Mesenchymal stem cell (in vitro differentiated cells and primary cell): ENCODE results near the gene RUSC2.
A peak's percentile ranks its signal among the peaks of the same experiment; 100 is the strongest.
"Not testable (repeated sequence)": the region's sequence is repeated elsewhere in the genome, so short reads cannot be mapped to it uniquely, and the experiment has no call there.

Source experiments
- DNase-seq: peaks from one replicate; pipeline ENCODE4 v3.0.0-alpha.2; 2013
- H2AFZ ChIP-seq: one replicate; pipeline ENCODE4 v1.6.1; 2013; ENCODE audit warnings: low read depth, mild to moderate bottlenecking, control low read depth, inconsistent platforms, low read length, moderate library complexity
- H2AK5ac ChIP-seq: 2 replicates; pipeline ENCODE4 v1.6.1; 2013; ENCODE audit warnings: low read length, moderate library complexity, mild to moderate bottlenecking, inconsistent platforms; ENCODE audit not compliant: severe bottlenecking
- H2BK120ac ChIP-seq: one replicate; pipeline ENCODE4 v1.6.1; 2013; ENCODE audit warnings: low read depth, mild to moderate bottlenecking, inconsistent platforms, low read length, moderate library complexity
- H2BK12ac ChIP-seq, 2 experiments: one replicate each; pipeline ENCODE4 v1.6.1; 2013; ENCODE audit warnings: inconsistent platforms in 2 of 2, low read length in 2 of 2, mild to moderate bottlenecking in 2 of 2, moderate library complexity in 2 of 2, control low read depth in 1 of 2
- H2BK15ac ChIP-seq: one replicate; pipeline ENCODE4 v1.6.1; 2013; ENCODE audit warnings: mild to moderate bottlenecking, low read depth, inconsistent platforms; ENCODE audit not compliant: poor library complexity, severe bottlenecking
- H2BK5ac ChIP-seq: 2 replicates; pipeline ENCODE4 v1.6.1; 2013; ENCODE audit warnings: low read depth, mild to moderate bottlenecking, low read length, control low read depth, inconsistent platforms; ENCODE audit not compliant: poor library complexity, severe bottlenecking
- H3K14ac ChIP-seq, 2 experiments: one replicate each; pipeline ENCODE4 v1.6.1; 2013; ENCODE audit warnings: inconsistent platforms in 2 of 2, low read length in 2 of 2, control low read depth in 1 of 2, mild to moderate bottlenecking in 1 of 2, moderate library complexity in 1 of 2
- H3K18ac ChIP-seq, 2 experiments: one replicate each; pipeline ENCODE4 v1.6.1; 2013; ENCODE audit warnings: inconsistent platforms in 2 of 2, low read length in 2 of 2, control low read depth in 1 of 2, low read depth in 1 of 2, mild to moderate bottlenecking in 1 of 2
- H3K23ac ChIP-seq, 2 experiments: one replicate each; pipeline ENCODE4 v1.6.1; 2013; ENCODE audit warnings: inconsistent platforms in 2 of 2, low read length in 2 of 2, mild to moderate bottlenecking in 2 of 2, moderate library complexity in 2 of 2, control low read depth in 1 of 2
- H3K27ac ChIP-seq: 2 replicates; pipeline ENCODE4 v1.5.1; 2013; ENCODE audit warnings: mild to moderate bottlenecking, moderate library complexity, low read length, control low read depth, inconsistent platforms; ENCODE audit not compliant: poor library complexity, severe bottlenecking
- H3K27me3 ChIP-seq, 2 experiments: 2 replicates each; pipeline versions ENCODE4 v1.6.1 to v1.7.0; 2013; ENCODE audit warnings: low read length in 2 of 2, mild to moderate bottlenecking in 2 of 2, moderate library complexity in 2 of 2, control low read depth in 1 of 2, inconsistent platforms in 1 of 2; ENCODE audit not compliant: control insufficient read depth in 1 of 2, insufficient read depth in 1 of 2
- H3K36me3 ChIP-seq, 2 experiments: 2 replicates each; pipeline versions ENCODE4 v1.6.1 to v1.7.0; 2013; ENCODE audit warnings: low read length in 2 of 2, control low read depth in 1 of 2, inconsistent platforms in 1 of 2, low read depth in 1 of 2, mild to moderate bottlenecking in 1 of 2; ENCODE audit not compliant: insufficient read depth in 2 of 2, control insufficient read depth in 1 of 2
- H3K4ac ChIP-seq, 2 experiments: one replicate each; pipeline ENCODE4 v1.6.1; 2013; ENCODE audit warnings: inconsistent platforms in 2 of 2, low read length in 2 of 2, mild to moderate bottlenecking in 2 of 2, moderate library complexity in 2 of 2, control low read depth in 1 of 2, low read depth in 1 of 2
- H3K4me1 ChIP-seq: 2 replicates; pipeline ENCODE4 v1.6.1; 2013; ENCODE audit warnings: low read depth, low read length, control low read depth; ENCODE audit not compliant: control insufficient read depth, insufficient read depth
- H3K4me2 ChIP-seq: 2 replicates; pipeline ENCODE4 v1.6.1; 2013; ENCODE audit warnings: low read length, mild to moderate bottlenecking, inconsistent platforms; ENCODE audit not compliant: poor library complexity, severe bottlenecking
- H3K4me3 ChIP-seq, 2 experiments: 2 replicates each; pipeline versions ENCODE4 v1.5.1 to v1.7.0; 2013; ENCODE audit warnings: low read length in 2 of 2, mild to moderate bottlenecking in 2 of 2, control low read depth in 1 of 2, low read depth in 1 of 2; ENCODE audit not compliant: insufficient read depth in 1 of 2
- H3K79me1 ChIP-seq: replicated peaks from 2 replicates; pipeline ENCODE4 v1.6.1; 2013; ENCODE audit warnings: mild to moderate bottlenecking, control low read depth, low read length, inconsistent platforms; ENCODE audit not compliant: poor library complexity, severe bottlenecking
- H3K9ac ChIP-seq: 2 replicates; pipeline ENCODE4 v1.7.0; 2013; ENCODE audit warnings: mild to moderate bottlenecking, low read length, moderate library complexity
- H3K9me3 ChIP-seq: 2 replicates; pipeline ENCODE4 v1.7.0; 2013; ENCODE audit warnings: mild to moderate bottlenecking, low read length; ENCODE audit not compliant: control insufficient read depth
- H4K8ac ChIP-seq: one replicate; pipeline ENCODE4 v1.6.1; 2013; ENCODE audit warnings: inconsistent platforms, mild to moderate bottlenecking, low read length, moderate library complexity
- H4K91ac ChIP-seq: one replicate; pipeline ENCODE4 v1.6.1; 2013; ENCODE audit warnings: mild to moderate bottlenecking, low read length, inconsistent platforms
- WGBS: methylation state at CpG from one replicate; pipeline ENCODE4 v1.1.7; 2013; ENCODE audit warnings: mixed read lengths; 5-methylcytosine and 5-hydroxymethylcytosine counted together

RUSC2 gene

GRCh38 chr9:35526087-35526801 lies 36.3 kb downstream of the RUSC2 start:
- no peak overlapping the region for H3K4ac ChIP-seq
- H3K23ac ChIP-seq = no peak overlapping the region
- H3K27me3 ChIP-seq = no peaks in the 10 kb centered on the region
- peaks cover 15% of the 10 kb centered on the region for H3K4me1 ChIP-seq
- H3K9me3 ChIP-seq = no peaks in the 10 kb centered on the region
- H3K18ac ChIP-seq = no peak overlapping the region
- peak overlapping the region; percentile 25 for H3K9ac ChIP-seq
- no CpG with 5 or more reads among the region's 1 CpG for WGBS
- H3K4me2 ChIP-seq = peak overlapping the region; percentile 14
- H3K36me3 ChIP-seq = peaks cover 0 to 5% of the 10 kb centered on the region in 2 experiments
- H4K8ac ChIP-seq = no peak overlapping the region
- DNase-seq = peak; percentile 40
- no peak overlapping the region for H2BK15ac ChIP-seq
- no peak overlapping the region for H2AFZ ChIP-seq
- H2BK120ac ChIP-seq = no peak overlapping the region
- no peak overlapping the region for H3K14ac ChIP-seq
- peaks cover 18% of the 10 kb centered on the region for H3K79me1 ChIP-seq
- no peak overlapping the region for H4K91ac ChIP-seq
- H2BK5ac ChIP-seq = peak overlapping the region; percentile 68
- no peak overlapping the region for H2BK12ac ChIP-seq
- no peak overlapping the region for H3K4me3 ChIP-seq
- peak overlapping the region; percentile 88 for H3K27ac ChIP-seq
- H2AK5ac ChIP-seq = peak overlapping the region; percentile 99

GRCh38 chr9:35529161-35529823 lies 39.4 kb downstream of the RUSC2 start:
- no peak for DNase-seq
- H2BK5ac ChIP-seq = no peak overlapping the region
- H3K9me3 ChIP-seq = no peaks in the 10 kb centered on the region
- H2AFZ ChIP-seq = no peak overlapping the region
- H3K79me1 ChIP-seq = peaks cover 17% of the 10 kb centered on the region
- H4K91ac ChIP-seq = no peak overlapping the region
- no peak overlapping the region for H3K14ac ChIP-seq
- 85% methylated on average over 3 of the region's 3 CpGs for WGBS
- H2BK120ac ChIP-seq = no peak overlapping the region
- no peak overlapping the region for H2BK12ac ChIP-seq
- no peak overlapping the region for H3K9ac ChIP-seq
- no peak overlapping the region for H3K27ac ChIP-seq
- no peak overlapping the region for H3K18ac ChIP-seq
- no peak overlapping the region for H3K23ac ChIP-seq
- no peak overlapping the region for H4K8ac ChIP-seq
- H3K27me3 ChIP-seq = no peaks in the 10 kb centered on the region
- no peak overlapping the region for H3K4ac ChIP-seq
- H2BK15ac ChIP-seq = no peak overlapping the region
- H3K4me3 ChIP-seq = no peak overlapping the region
- H3K4me2 ChIP-seq = no peak overlapping the region
- no peak overlapping the region for H2AK5ac ChIP-seq
- H3K4me1 ChIP-seq = peaks cover 11% of the 10 kb centered on the region
- peaks cover 0 to 5% of the 10 kb centered on the region in 2 experiments for H3K36me3 ChIP-seq

- Histone ChIP-seq H2BK5ac (no peak overlapping the region), H4K91ac (no peak overlapping the region)
Observed at GRCh38 chr9:35533398-35533797, 43.5 kb downstream of the RUSC2 start.

GRCh38 chr9:35534921-35535320 lies 45.0 kb downstream of the RUSC2 start:
- H2AK5ac ChIP-seq, H4K8ac ChIP-seq, H3K9me3 ChIP-seq, H2AFZ ChIP-seq, H2BK15ac ChIP-seq, H4K91ac ChIP-seq, H2BK120ac ChIP-seq, H2BK12ac ChIP-seq, H3K4ac ChIP-seq, H3K27me3 ChIP-seq, H3K4me3 ChIP-seq, H3K36me3 ChIP-seq, H3K27ac ChIP-seq, H3K14ac ChIP-seq, H3K23ac ChIP-seq, H3K18ac ChIP-seq, H3K4me2 ChIP-seq, H2BK5ac ChIP-seq, H3K9ac ChIP-seq, DNase-seq: not testable (repeated sequence)
- Histone ChIP-seq H3K79me1 (peaks cover 19% of the 10 kb centered on the region), H3K4me1 (peaks cover 16% of the 10 kb centered on the region)
- 94% methylated on average over 3 of the region's 3 CpGs for WGBS

More at GRCh38 chr9:35533398-35533797, 43.5 kb downstream of the RUSC2 start:
- Histone ChIP-seq H3K4me2 (no peak overlapping the region), H2BK15ac (no peak overlapping the region), H2BK12ac (no peak overlapping the region), H3K9ac (no peak overlapping the region), H4K8ac (no peak overlapping the region), H2AFZ (no peak overlapping the region), H3K9me3 (no peaks in the 10 kb centered on the region), H3K27ac (no peak overlapping the region), H3K36me3 (peaks cover 0 to 7% of the 10 kb centered on the region in 2 experiments), H2BK120ac (no peak overlapping the region), H3K14ac (no peak overlapping the region), H3K4me1 (peaks cover 12% of the 10 kb centered on the region), H2AK5ac (no peak overlapping the region), H3K23ac (no peak overlapping the region), H3K27me3 (no peaks in the 10 kb centered on the region), H3K4ac (no peak overlapping the region), H3K4me3 (no peak overlapping the region), H3K79me1 (peaks cover 23% of the 10 kb centered on the region), H3K18ac (no peak overlapping the region)
- no peak for DNase-seq
